HG03108 (cell line): ENCODE data around the gene SQSTM1.
A peak's percentile ranks its signal among the peaks of the same experiment; 100 is the strongest.
"Not testable (repeated sequence)": the region's sequence is repeated elsewhere in the genome, so short reads cannot be mapped to it uniquely, and the experiment has no call there.

Source experiments
- ATAC-seq: cut with Tn5 transposase; IDR thresholded peaks from one replicate; pipeline ENCODE4 v1.9.1; 2021; ENCODE audit warnings: moderate library complexity; ENCODE audit not compliant: unreplicated experiment

Gene SQSTM1

DNA sequence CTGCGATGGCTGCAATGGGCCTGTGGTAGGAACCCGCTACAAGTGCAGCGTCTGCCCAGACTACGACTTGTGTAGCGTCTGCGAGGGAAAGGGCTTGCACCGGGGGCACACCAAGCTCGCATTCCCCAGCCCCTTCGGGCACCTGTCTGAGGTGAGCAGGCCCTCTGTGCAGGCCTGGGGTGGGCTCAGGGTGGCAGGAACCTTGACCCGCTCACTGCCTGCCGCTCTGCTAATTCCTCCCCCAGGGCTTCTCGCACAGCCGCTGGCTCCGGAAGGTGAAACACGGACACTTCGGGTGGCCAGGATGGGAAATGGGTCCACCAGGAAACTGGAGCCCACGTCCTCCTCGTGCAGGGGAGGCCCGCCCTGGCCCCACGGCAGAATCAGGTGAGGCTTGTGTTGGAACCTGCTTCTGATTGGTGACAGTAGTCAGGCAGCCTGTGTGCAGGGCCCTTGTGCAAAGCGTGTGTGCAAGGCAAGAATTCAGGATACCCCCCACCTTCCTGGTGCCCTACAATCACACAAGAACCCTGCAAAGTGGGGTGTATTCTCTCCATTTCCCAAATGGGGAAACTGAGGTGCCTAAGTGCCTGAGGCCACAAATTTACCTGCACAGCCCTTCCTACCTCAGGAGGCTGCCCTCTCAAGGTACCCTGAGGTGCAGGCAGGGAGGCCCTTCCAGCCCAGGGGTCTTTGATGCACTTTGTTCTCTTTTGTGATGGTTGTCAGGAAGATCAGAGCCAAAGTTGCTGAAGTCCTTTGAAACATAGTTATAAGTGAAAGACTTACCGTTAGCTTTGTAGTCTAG is 3.4 kb downstream of the SQSTM1 start:
- ATAC-seq: no peak

DNA sequence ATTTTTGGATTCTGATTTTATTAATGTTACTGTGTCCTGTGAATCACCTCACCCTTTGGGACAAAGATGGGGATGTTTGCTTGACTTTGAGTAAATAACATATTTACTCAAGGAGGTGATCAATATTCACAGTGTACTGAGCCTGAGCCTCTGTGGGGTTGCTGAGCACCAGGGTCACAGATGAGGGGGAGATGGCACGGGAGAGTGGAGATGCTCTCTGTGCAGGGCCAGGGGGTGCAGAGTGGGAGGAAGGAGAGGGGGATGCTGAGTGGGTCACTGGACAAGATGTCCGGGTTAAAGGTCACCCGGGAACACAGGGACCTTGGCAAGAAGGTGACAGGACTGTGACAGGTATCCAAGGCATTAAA is 4.0 kb downstream of the SQSTM1 start:
- no peak for ATAC-seq

DNA sequence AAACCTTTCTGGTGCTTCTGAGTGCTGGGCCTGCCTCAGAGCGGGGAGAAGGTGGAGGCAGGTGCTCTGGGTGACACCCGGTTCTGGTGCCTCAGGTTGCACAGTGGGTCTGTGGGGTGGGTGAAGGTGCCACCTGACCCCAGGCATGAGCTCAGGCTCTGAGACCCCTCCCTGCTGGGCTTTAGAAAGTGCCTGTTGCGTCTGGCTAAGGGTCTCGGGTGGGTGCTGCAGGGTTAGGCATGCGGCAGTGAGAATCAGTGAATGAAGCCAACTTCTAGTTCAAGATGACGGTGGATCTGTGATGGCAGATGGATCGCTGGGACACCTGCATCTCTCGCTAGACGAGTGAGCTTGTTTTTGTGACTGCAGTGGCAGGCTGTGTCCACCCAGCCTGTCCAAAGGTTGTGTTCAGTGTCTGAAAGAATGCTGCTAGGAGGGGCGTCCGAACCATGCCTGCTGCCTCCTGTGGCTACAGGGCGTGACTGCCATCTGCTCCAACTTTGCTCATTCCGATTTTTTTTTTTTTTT is 5.0 kb downstream of the SQSTM1 start:
- ATAC-seq: no peak

DNA sequence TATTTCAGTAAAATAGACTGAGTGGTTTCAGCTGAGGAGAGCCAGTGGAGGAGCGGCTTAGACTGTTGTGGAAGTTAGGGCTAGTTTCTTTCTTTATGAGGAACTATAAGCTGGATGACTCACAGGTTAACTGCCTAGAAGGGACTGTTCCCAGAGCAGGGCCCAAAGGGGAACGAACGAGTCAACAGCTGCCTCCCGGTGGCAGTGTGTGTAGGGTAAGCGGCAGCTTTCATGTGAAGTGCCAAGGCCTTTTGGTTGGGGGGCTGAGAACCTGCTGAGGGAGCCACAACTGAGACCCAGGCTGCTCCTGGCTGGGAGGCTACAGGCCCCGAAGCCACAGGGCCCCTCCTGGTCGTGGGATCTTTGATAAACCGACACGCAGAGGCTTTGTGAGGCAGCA is 7.0 kb downstream of the SQSTM1 start:
- ATAC-seq: no peak

DNA sequence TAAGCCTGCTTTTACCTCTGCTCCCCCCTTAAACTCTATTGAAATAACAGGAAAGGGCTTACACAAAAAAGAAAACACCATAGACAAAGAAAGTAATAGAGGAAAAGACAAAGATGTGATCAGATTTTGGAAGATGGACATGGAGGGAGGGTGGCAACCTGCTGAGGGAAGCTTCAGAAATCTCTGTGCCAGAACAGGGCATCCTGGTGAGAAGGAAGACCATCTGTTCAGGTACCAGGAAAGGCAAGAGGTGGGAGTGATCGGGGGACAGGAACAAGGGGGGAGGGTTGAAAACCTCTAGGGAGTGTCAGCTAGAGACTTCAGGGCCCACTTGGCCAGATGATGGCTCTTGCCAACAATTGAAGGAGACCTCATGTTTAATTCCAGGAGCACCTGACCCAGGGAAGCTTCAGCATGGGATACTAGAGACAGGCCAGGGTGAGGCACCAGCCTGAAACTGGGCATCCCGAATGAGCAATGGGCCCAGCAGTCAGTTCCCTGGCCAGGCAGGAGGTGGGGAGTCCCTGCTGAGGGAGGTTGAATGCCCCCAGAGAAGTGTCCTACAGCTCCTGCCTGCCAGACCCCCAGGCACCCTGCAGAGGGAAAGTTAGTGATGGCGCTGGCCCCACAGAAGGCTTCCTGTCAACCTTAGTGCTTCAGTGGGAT is 8.2 kb downstream of the SQSTM1 start:
- no peak for ATAC-seq

DNA sequence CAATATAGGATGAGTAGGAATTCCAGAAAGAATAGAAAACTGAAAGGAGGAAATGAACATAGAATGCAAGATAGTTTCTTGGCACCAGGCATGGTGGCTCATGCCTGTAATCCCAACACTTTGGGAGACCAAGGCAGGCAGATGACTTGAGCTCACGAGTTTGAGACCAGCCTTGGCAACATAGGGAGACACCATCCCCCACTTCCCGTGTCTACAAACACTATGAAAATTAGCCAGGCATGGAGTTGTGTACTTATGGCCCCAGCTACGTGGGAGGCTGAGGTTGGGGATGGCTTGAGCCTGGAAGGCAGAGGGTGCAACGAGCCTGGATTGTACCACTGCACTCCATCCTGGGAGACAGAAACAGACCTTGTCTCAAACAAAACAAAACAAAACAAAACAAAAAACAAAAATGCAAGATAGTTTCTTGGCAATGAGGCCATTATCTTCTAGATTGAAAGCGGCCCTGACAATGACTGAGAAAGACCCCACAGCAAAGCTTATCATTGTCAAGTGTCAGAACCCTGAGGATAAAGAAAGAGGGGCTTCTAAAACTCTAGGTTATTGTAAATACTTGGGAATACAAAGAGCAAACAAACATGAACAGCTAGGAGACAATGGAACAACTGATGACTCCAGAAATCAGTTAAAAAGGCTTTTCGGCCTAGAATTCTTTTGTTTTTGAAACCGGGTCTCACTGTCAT is 9.2 kb downstream of the SQSTM1 start:
- ATAC-seq: no peak

DNA sequence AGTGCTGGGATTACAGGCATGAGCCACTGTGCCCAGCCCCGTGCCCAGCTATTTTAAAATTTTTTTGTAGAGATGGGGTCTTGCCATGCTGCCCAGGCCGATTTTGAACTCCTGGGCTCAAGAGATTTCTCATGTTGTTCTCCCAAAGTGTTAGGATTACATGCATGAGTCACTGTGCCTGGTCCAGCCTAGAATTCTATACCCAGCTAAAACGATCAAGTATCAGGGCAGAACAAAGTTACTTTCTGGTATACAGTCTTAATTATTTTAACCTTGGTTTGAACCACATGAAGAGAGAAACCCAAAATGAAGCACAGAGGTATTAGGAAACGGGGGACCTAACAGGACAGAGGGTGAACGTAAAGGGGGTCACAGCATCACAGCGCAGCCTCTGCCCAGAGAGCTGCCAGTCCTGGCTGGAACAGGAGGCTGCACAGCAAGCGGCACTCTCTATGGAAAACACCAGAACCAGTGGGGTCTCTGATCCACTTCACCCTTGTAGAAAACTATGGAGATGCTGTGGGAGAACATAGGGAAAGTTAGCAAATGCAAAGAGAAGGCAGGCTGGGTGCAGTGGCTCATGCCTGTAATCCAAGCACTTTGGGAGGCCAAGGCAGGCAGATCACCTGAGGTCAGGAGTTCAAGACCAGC is 10.2 kb downstream of the SQSTM1 start:
- ATAC-seq: no peak

DNA sequence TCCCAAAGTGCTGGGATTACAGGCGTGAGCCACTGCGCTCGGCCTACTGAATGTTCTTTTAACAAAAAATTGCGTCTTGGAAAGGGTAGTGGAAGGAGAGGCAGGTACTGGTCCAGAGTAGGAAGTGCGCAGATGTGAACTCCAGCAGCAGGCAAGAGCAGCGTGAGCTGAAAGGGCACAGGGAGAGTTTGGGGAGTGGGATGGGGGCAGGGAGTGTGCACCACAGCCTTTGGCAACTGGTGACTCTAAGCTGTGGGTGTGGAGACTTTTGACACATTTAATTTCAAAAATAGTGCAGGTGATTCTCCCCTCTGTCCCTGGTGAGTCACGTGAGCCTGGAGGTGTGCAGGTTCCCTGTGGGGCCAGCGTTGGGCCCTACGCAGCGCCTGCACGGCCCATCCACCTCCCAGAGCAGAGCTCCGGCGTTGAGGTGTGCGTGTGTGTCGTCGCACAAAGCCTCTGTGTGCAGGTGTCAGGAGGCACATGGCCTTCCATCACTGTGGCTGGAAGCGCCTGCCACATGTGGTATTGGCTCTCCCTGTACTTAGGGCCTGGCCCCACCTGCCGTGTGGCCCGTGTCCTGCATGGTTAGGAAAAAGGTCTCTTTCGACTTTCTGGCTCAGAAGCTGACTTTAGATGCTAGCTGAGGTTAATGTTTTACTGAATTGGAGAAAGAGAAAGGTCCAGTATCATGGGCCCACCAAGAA is 11.5 kb downstream of the SQSTM1 start:
- ATAC-seq: no peak

DNA sequence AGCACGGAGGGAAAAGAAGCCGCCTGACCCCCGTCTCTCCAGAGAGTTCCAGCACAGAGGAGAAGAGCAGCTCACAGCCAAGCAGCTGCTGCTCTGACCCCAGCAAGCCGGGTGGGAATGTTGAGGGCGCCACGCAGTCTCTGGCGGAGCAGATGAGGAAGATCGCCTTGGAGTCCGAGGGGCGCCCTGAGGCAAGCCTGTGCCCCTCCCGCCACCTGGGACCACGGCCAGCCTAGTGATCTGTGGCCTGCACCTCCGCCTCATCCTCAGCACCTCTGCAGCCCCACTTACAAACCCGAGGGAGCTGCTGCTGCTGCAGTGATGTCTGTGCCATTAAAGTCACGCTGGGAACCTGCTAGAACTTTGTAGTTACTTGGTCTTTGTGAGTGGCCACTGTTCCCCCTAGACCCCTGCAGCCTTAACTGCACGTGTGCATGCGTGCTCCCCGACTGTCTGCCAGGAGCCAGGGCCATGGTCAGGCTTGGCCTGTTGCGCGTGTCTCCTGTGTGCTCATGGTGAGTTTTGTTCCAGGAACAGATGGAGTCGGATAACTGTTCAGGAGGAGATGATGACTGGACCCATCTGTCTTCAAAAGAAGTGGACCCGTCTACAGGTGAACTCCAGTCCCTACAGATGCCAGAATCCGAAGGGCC is 12.5 kb downstream of the SQSTM1 start:
- ATAC-seq: no peak

DNA sequence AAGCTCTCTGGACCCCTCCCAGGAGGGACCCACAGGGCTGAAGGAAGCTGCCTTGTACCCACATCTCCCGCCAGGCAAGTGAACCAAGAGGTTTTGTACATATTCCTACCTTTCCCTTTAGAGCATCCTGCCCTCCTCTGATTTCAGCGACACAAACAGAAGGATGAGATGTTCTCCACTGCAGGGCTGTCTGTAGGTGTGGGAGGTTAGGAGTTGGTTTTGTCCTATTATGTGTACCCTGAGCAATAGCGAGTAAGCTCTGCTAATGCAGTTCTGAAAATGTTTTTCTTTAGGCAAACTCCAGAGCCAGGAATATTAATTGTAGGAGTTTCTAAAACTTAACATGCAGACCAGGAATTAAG is 13.0 kb downstream of the SQSTM1 start:
- ATAC-seq: no peak

DNA sequence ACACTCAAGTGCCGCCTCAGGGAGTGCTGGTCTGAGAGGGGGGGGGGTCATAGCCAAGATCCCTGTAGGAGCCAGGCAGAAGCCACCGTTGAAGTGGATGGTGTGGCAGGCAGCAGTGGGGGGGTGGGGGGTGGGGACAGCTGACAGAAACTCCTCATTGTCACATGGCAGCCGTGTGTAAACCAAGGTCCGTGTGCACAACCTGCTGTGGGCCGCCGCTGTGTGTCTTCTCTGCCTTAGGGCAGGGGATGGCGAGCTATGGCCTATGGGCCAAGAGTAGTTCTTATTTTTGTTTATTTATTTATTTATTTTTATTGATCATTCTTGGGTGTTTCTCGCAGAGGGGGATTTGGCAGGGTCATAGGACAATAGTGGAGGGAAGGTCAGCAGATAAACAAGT is 13.4 kb downstream of the SQSTM1 start:
- ATAC-seq: no peak

DNA sequence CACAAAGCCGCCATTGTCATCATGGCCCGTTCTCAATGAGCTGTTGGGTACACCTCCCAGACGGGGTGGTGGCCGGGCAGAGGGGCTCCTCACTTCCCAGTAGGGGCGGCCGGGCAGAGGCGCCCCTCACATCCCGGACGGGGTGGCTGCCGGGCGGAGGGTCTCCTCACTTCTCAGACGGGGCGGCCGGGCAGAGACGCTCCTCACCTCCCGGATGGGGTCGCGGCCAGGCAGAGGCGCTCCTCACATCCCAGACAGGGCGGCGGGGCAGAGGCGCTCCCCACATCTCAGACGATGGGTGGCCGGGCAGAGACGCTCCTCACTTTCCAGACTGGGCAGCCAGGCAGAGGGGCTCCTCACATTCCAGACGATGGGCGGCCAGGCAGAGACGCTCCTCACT is 14.2 kb downstream of the SQSTM1 start:
- ATAC-seq: not testable (repeated sequence)

DNA sequence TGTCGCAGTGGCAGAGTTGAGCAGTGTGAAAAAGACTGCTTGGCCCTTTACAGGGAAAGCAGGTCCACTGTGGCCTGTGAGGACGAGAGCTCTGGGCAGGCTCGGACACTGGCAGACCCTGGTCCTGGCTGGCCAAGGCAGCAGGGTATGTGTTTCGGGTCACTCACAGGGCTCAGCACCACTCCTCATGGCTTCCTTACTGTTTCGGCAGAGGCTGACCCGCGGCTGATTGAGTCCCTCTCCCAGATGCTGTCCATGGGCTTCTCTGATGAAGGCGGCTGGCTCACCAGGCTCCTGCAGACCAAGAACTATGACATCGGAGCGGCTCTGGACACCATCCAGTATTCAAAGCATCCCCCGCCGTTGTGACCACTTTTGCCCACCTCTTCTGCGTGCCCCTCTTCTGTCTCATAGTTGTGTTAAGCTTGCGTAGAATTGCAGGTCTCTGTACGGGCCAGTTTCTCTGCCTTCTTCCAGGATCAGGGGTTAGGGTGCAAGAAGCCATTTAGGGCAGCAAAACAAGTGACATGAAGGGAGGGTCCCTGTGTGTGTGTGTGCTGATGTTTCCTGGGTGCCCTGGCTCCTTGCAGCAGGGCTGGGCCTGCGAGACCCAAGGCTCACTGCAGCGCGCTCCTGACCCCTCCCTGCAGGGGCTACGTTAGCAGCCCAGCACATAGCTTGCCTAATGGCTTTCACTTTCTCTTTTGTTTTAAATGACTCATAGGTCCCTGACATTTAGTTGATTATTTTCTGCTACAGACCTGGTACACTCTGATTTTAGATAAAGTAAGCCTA is 15.7 kb downstream of the SQSTM1 start:
- ATAC-seq: peak; percentile 66

DNA sequence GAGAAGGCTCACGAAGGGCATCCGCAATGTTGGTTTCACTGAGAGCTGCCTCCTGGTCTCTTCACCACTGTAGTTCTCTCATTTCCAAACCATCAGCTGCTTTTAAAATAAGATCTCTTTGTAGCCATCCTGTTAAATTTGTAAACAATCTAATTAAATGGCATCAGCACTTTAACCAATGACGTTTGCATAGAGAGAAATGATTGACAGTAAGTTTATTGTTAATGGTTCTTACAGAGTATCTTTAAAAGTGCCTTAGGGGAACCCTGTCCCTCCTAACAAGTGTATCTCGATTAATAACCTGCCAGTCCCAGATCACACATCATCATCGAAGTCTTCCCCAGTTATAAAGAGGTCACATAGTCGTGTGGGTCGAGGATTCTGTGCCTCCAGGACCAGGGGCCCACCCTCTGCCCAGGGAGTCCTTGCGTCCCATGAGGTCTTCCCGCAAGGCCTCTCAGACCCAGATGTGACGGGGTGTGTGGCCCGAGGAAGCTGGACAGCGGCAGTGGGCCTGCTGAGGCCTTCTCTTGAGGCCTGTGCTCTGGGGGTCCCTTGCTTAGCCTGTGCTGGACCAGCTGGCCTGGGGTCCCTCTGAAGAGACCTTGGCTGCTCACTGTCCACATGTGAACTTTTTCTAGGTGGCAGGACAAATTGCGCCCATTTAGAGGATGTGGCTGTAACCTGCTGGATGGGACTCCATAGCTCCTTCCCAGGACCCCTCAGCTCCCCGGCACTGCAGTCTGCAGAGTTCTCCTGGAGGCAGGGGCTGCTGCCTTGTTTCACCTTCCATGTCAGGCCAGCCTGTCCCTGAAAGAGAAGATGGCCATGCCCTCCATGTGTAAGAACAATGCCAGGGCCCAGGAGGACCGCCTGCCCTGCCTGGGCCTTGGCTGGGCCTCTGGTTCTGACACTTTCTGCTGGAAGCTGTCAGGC is 16.6 kb downstream of the SQSTM1 start:
- no peak for ATAC-seq

DNA sequence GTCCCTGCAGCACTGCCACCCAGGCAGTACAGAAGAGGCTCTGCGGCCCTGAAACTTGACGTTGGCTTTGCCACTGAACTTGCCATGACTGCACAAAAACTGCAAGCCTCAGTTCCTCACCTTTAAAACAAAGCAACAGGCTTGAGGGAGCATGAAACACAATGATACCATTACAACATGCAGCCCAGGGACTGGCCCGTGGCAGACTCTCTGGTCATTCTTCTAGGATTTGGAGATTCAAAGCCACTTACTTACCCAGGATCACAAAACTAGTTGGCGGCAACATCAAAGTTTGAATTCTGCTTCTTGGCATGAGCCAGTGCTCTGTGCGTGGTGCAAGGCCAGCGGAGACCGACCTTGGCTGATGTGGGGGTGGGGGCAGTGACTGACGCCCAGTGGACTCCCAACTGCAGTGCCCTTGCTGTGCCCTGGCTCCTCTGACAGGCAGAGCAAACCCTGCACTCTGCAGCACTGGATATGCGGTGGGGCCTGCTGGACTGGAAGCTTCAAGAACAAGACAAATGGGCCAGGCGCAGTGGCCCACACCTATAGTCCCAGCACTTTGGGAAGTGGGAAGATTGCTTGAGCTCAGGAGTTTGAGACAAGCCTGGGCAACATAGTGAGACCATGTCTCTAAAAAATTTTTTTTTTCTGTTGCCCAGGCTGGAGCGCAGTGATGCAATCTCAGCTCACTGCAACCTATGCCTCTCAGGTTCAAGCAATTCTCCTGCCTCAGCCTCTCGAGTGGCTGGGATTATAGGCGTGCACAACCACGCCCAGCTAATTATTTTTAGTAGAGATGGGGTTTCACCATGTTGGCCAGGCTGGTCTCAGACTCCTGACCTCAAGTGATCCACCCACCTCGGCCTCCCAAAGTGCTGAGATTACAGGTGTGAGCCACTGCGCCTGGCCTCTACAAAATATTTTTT is 18.9 kb downstream of the SQSTM1 start:
- ATAC-seq: no peak

DNA sequence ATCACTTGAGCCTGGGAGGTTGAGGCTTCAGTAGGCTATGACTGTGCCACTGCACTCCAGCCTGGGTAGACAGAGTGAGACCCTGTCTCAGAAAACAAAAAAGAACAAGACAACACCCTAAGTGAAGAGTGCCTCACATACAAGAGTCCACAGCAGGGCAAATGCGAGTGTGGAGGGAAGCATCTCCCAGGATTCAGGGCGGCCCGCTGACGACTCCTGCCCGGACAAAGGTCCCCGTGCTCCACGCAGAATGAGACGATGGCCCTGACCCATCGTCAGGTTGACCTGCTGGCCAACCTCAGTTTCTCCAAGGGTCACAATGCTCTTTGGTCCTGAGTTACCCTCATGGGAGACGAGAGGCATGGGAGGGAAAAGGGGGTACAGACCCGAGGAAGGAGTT is 19.6 kb downstream of the SQSTM1 start:
- no peak for ATAC-seq

DNA sequence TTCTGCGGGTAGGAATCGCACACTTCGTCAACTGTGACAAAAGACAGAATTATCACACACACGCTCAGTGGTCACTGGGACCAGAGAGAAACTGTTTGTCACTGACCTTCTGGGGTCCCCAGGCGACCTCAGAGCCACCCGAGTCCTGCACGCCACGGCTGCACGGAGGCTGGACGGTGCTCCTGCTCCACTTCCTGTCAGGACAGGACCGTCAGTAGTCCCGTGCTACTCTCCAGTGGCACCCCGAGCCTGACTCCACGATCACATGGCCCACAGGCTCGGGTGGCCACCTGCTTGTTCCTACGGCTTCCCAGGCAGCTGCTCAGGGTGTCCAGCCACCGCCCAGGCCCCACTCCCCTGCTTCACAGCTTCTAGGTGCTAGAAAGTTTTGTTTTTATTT is 20.1 kb downstream of the SQSTM1 start:
- ATAC-seq: no peak
